Left ventricle myocardium inferior (tissue), 1 donor: Measurements from ENCODE around the gene DESI1. TPM values are rescaled to one million over a fixed set of nuclear protein-coding genes. Genes with fewer than 3 reads are reported as not detected.
A peak's percentile ranks its signal among the peaks of the same experiment; 100 is the strongest.

Experiments used
- DNase-seq: peaks from one replicate; pipeline ENCODE4 v3.0.0-alpha.2; 2020
- H3K27ac ChIP-seq: fragments of 200-600 bp; replicated peaks from 2 replicates; pipeline ENCODE4 v1.8.0; 2021
- H3K27me3 ChIP-seq: fragments of 200-600 bp; 2 replicates; pipeline ENCODE4 v1.8.0; 2021; ENCODE audit warnings: low read depth
- H3K36me3 ChIP-seq: fragments of 200-600 bp; 2 replicates; pipeline ENCODE4 v1.8.0; 2021
- H3K4me1 ChIP-seq: fragments of 200-600 bp; 2 replicates; pipeline ENCODE4 v1.8.0; 2021
- H3K4me3 ChIP-seq: fragments of 200-600 bp; 2 replicates; pipeline ENCODE4 v1.8.0; 2021; ENCODE audit warnings: mild to moderate bottlenecking, moderate library complexity
- H3K9me3 ChIP-seq: fragments of 200-600 bp; replicated peaks from 2 replicates; pipeline ENCODE4 v1.8.0; 2021
- CTCF ChIP-seq: fragments of 200-600 bp; IDR thresholded peaks from 2 replicates; pipeline ENCODE4 v1.8.0; 2021; ENCODE audit warnings: antibody characterized with exemption, mild to moderate bottlenecking, borderline replicate concordance
- intact Hi-C: fragments of 100-400 bp; cut with micrococcal nuclease; formaldehyde crosslinking; loops from one replicate; pipeline ENCODE4 v1.11.0; 2022
- total RNA-seq: library from RNA; stranded (reverse); fragmentation: NEBNext Ultra II Directional; extraction: Animal tissue kit (Norgen Biotek cat#: 25700); gene quantifications from one replicate; pipeline ENCODE4 v1.2.1, GENCODE V29; 2021
- donor health status: DM: no; HTN: yes; CAD: no; lungs with severe emphysema.

Gene DESI1
- total RNA-seq, 1 donor from 2014 or later: 46.2 TPM

DNA sequence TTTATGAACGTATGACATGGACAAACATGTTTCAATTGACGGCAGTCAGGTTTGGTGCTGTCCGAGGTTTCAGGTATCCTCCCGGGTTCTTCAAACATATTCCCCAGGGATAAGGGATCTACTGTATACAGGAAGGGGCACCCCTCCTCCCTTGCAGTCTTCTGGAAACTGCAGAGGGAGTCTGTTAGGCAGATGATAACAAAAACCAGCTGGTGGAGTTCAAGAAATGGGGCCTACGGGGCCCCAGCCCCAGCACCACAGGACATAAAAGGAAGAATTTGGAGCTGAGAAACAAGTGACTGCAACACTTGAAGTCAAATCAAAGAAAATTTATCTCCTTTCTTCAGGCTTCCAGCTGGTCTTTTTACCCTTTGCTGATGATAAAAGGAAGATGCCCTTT, 35.7 kb upstream of the DESI1 start:
- H3K36me3 ChIP-seq: peaks cover 100% of the 10 kb centered on the region
- H3K27me3 ChIP-seq: no peaks in the 10 kb centered on the region
- DNase-seq: no peak
- H3K9me3 ChIP-seq: no peaks in the 10 kb centered on the region
- H3K4me1 ChIP-seq: peaks cover 35% of the 10 kb centered on the region
- intact Hi-C loops: no loop called here
- H3K27ac ChIP-seq: no peak overlapping the region
- TF ChIP-seq CTCF: no peak
- no peak overlapping the region for H3K4me3 ChIP-seq

GRCh38 chr22:41654322-41654721, 33.5 kb upstream of the DESI1 start:
- H3K4me3 ChIP-seq: no peak overlapping the region
- no peak for TF ChIP-seq CTCF
- peaks cover 100% of the 10 kb centered on the region for H3K36me3 ChIP-seq
- intact Hi-C loops: no loop called here
- H3K27ac ChIP-seq: peak overlapping the region; percentile 3
- H3K4me1 ChIP-seq: peaks cover 16% of the 10 kb centered on the region
- no peaks in the 10 kb centered on the region for H3K9me3 ChIP-seq
- no peaks in the 10 kb centered on the region for H3K27me3 ChIP-seq
- no peak for DNase-seq

DNA sequence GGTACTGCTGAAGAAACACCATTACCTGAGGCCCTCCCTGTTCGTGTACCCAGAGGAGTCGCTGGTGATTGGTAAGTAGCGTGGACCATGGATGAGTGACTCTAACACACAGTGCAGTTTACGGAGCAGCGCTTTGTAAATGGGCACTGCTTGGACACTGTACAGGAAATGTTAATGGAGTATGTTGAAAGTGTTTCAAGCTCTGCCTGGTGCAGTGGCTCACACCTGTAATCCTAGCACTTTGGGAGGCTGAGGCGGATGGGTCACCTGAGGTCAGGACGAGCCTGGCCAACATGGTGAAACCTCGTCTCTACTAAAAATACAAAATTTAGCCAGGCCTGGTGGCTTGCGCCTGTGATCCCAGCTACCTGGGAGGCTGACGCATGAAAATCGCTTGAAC, 30.0 kb upstream of the DESI1 start:
- H3K4me1 ChIP-seq: peaks cover 19% of the 10 kb centered on the region
- intact Hi-C loops: no loop called here
- H3K9me3 ChIP-seq: no peaks in the 10 kb centered on the region
- no peak overlapping the region for H3K27ac ChIP-seq
- no peaks in the 10 kb centered on the region for H3K27me3 ChIP-seq
- no peak overlapping the region for H3K4me3 ChIP-seq
- DNase-seq: no peak
- peaks cover 98% of the 10 kb centered on the region for H3K36me3 ChIP-seq
- TF ChIP-seq CTCF: no peak

DNA sequence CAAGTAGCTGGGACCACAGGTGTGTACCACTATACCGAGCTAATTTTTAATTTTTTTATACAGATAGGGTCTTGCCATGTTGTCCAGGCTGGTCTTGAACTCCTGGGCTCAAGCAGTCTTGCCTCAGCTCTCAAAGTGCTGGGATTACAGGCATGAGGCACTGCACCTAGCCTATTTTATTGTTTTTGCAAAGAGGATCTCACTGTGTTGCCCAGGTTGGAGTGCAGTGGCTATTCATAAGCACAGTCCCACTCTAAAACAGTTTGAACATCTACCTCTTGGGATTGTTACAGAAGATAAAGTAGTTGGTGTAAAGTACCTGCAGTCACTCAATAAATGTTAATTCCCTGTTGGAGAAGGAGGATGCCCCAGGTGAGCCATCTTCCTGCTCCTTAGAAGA, 29.4 kb upstream of the DESI1 start:
- intact Hi-C loops: no loop called here
- Histone ChIP-seq H3K9me3 (no peaks in the 10 kb centered on the region), H3K27ac (no peak overlapping the region), H3K36me3 (peaks cover 98% of the 10 kb centered on the region), H3K4me1 (peaks cover 16% of the 10 kb centered on the region), H3K27me3 (no peaks in the 10 kb centered on the region), H3K4me3 (no peak overlapping the region)
- TF ChIP-seq CTCF: no peak
- DNase-seq: no peak

GRCh38 chr22:41648432-41648831, 27.6 kb upstream of the DESI1 start:
- no peak for TF ChIP-seq CTCF
- Histone ChIP-seq H3K4me3 (no peak overlapping the region), H3K27ac (no peak overlapping the region), H3K9me3 (no peaks in the 10 kb centered on the region), H3K36me3 (peaks cover 96% of the 10 kb centered on the region), H3K4me1 (peaks cover 11% of the 10 kb centered on the region), H3K27me3 (no peaks in the 10 kb centered on the region)
- intact Hi-C loops: no loop called here
- DNase-seq: no peak

DNA sequence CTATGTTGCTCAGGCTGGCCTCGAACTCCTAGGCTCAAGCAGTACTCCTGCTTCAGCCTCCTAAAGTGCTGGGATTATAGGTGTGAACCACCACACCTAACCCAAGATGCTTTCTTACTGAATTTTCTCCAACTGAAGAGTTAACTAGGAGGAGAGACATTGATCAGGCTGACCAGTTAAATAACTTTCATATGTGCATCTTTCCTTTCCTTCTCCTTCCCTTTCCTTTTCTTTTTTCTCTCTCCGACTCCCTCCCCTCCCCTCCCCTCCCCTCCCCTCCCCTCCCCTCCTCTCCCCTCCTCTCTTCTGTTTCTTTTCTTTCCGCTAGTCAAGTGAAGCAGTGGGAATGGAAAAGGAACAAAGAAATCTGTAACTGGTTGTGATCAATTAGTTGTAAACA, 26.9 kb upstream of the DESI1 start:
- Histone ChIP-seq H3K36me3 (peaks cover 96% of the 10 kb centered on the region), H3K9me3 (no peaks in the 10 kb centered on the region), H3K4me1 (peaks cover 11% of the 10 kb centered on the region), H3K27ac (no peak overlapping the region), H3K27me3 (no peaks in the 10 kb centered on the region), H3K4me3 (no peak overlapping the region)
- no peak for TF ChIP-seq CTCF
- no peak for DNase-seq
- intact Hi-C loops: no loop called here
